Loucy (cell line): Measurements from ENCODE around the gene CNTN2.

ENCODE experiments used
- H2AFZ ChIP-seq: fragments of 200-600 bp; sonication (generic); 2 replicates; pipeline ENCODE4 v1.6.0; 2016; ENCODE audit warnings: antibody characterized with exemption, mild to moderate bottlenecking, low read length, moderate library complexity
- H3F3A ChIP-seq: fragments of 200-600 bp; 2 replicates; pipeline ENCODE4 v1.6.0; 2016; ENCODE audit warnings: antibody characterized with exemption, low read depth, mild to moderate bottlenecking
- H3K27me3 ChIP-seq: fragments of 200-600 bp; sonication (generic); 2 replicates; pipeline ENCODE4 v1.6.1; 2014; ENCODE audit warnings: low read length, mild to moderate bottlenecking; ENCODE audit not compliant: insufficient read depth, poor library complexity, severe bottlenecking
- H3K36me3 ChIP-seq: fragments of 200-600 bp; sonication (generic); 2 replicates; pipeline ENCODE4 v1.6.1; 2016; ENCODE audit warnings: low read length; ENCODE audit not compliant: insufficient read depth
- H3K4me1 ChIP-seq: fragments of 200-600 bp; sonication (generic); 2 replicates; pipeline ENCODE4 v1.5.1; 2014; ENCODE audit warnings: low read length, mild to moderate bottlenecking; ENCODE audit not compliant: insufficient read depth, poor library complexity, severe bottlenecking
- H3K4me2 ChIP-seq: fragments of 200-600 bp; sonication (generic); 2 replicates; pipeline ENCODE4 v1.6.0; 2014; ENCODE audit warnings: antibody characterized with exemption, low read length, low read depth, mild to moderate bottlenecking; ENCODE audit not compliant: poor library complexity, severe bottlenecking
- H3K4me3 ChIP-seq: fragments of 200-600 bp; sonication (generic); 2 replicates; pipeline ENCODE4 v1.5.1; 2014; ENCODE audit warnings: low read length, mild to moderate bottlenecking, mixed read lengths; ENCODE audit not compliant: poor library complexity, severe bottlenecking
- H3K79me2 ChIP-seq: fragments of 200-600 bp; sonication (generic); 2 replicates; pipeline ENCODE4 v1.6.1; 2014; ENCODE audit warnings: low read length; ENCODE audit not compliant: insufficient read depth
- H3K9ac ChIP-seq: fragments of 200-600 bp; sonication (generic); 2 replicates; pipeline ENCODE4 v1.6.0; 2014; ENCODE audit warnings: mild to moderate bottlenecking, low read depth, low read length, moderate library complexity; ENCODE audit not compliant: poor library complexity, severe bottlenecking
- H3K9me2 ChIP-seq: fragments of 200-600 bp; sonication (generic); replicated peaks from 2 replicates; pipeline ENCODE4 v1.6.1; 2016; ENCODE audit warnings: low read depth, low read length, mixed read lengths
- H3K9me3 ChIP-seq: fragments of 200-600 bp; sonication (generic); 2 replicates; pipeline ENCODE4 v1.6.1; 2014; ENCODE audit warnings: mild to moderate bottlenecking, antibody characterized with exemption, low read length, low read depth; ENCODE audit not compliant: insufficient read depth
- H4K20me1 ChIP-seq: fragments of 200-600 bp; sonication (generic); 2 replicates; pipeline ENCODE4 v1.6.0; 2014; ENCODE audit warnings: antibody characterized with exemption, low read length, mild to moderate bottlenecking; ENCODE audit not compliant: insufficient read depth, poor library complexity, severe bottlenecking
- EZH2phosphoT487 ChIP-seq: fragments of 200-600 bp; IDR thresholded peaks from 2 replicates; pipeline ENCODE4 v1.6.1; 2018; ENCODE audit warnings: antibody characterized with exemption, mild to moderate bottlenecking, moderate library complexity, borderline replicate concordance
- TF ChIP-seq, protein P1 (sequence below): fragments of 200-600 bp; sonication (generic); conservative IDR thresholded peaks from 2 replicates; pipeline ENCODE4 v1.5.1; 2014; ENCODE audit warnings: mild to moderate bottlenecking, antibody characterized with exemption, low read length

Gene CNTN2

DNA sequence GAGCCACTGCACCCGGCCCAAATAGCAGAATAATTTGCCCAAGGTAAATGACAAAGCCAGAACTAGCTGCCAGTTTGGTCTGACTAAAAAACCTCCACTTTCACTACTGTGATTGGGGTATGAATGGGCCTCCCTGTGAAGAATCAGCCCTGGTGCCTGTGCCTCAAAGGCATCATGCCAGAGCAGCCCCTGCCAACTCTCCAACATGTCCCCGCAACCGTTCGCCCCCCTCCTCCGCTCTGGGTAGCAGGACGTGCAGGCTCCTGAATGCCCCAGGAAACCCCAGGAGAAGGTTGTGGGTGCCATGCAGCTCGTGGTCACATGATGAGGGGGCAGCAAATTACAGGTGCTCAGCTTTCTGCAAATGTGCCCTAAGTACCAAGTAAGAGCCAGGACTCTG lies 14.6 kb upstream of the CNTN2 start:
- Histone ChIP-seq H4K20me1 (no peaks in the 10 kb centered on the region), H3K4me3 (no peak overlapping the region), H3K9me3 (no peaks in the 10 kb centered on the region), H3K36me3 (no peaks in the 10 kb centered on the region), H3K79me2 (no peaks in the 10 kb centered on the region), H2AFZ (no peak overlapping the region), H3K9me2 (no peaks in the 10 kb centered on the region), H3K4me2 (no peak overlapping the region), H3K4me1 (no peaks in the 10 kb centered on the region), H3F3A (no peaks in the 10 kb centered on the region), H3K9ac (no peak overlapping the region), H3K27me3 (no peaks in the 10 kb centered on the region)
- TF ChIP-seq, protein P1, sequence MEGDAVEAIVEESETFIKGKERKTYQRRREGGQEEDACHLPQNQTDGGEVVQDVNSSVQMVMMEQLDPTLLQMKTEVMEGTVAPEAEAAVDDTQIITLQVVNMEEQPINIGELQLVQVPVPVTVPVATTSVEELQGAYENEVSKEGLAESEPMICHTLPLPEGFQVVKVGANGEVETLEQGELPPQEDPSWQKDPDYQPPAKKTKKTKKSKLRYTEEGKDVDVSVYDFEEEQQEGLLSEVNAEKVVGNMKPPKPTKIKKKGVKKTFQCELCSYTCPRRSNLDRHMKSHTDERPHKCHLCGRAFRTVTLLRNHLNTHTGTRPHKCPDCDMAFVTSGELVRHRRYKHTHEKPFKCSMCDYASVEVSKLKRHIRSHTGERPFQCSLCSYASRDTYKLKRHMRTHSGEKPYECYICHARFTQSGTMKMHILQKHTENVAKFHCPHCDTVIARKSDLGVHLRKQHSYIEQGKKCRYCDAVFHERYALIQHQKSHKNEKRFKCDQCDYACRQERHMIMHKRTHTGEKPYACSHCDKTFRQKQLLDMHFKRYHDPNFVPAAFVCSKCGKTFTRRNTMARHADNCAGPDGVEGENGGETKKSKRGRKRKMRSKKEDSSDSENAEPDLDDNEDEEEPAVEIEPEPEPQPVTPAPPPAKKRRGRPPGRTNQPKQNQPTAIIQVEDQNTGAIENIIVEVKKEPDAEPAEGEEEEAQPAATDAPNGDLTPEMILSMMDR: no peak
- TF ChIP-seq EZH2phosphoT487: no peak

- H3K9me3 ChIP-seq: no peaks in the 10 kb centered on the region
- no peaks in the 10 kb centered on the region for H3K27me3 ChIP-seq
- H4K20me1 ChIP-seq: no peaks in the 10 kb centered on the region
- H3K4me1 ChIP-seq: no peaks in the 10 kb centered on the region
- H3K4me3 ChIP-seq: no peak overlapping the region
- no peaks in the 10 kb centered on the region for H3K79me2 ChIP-seq
- H2AFZ ChIP-seq: no peak overlapping the region
- no peak overlapping the region for H3K9ac ChIP-seq
- no peak overlapping the region for H3K4me2 ChIP-seq
- H3K36me3 ChIP-seq: no peaks in the 10 kb centered on the region
- H3F3A ChIP-seq: no peaks in the 10 kb centered on the region
- TF ChIP-seq, protein P1: no peak
- TF ChIP-seq EZH2phosphoT487: no peak
- H3K9me2 ChIP-seq: no peaks in the 10 kb centered on the region
Observed at GRCh38 chr1:205028924-205029323, 14.1 kb upstream of the CNTN2 start.

GRCh38 chr1:205030241-205030640 lies 12.8 kb upstream of the CNTN2 start:
- Histone ChIP-seq H3K27me3 (no peaks in the 10 kb centered on the region), H2AFZ (no peak overlapping the region)

More at GRCh38 chr1:205030241-205030640, 12.8 kb upstream of the CNTN2 start:
- no peak overlapping the region for H3K4me2 ChIP-seq
- H3K4me1 ChIP-seq: no peaks in the 10 kb centered on the region
- no peaks in the 10 kb centered on the region for H3K79me2 ChIP-seq
- no peaks in the 10 kb centered on the region for H3K9me3 ChIP-seq
- no peak overlapping the region for H3K4me3 ChIP-seq
- H3K9ac ChIP-seq: no peak overlapping the region
- no peaks in the 10 kb centered on the region for H3F3A ChIP-seq
- TF ChIP-seq EZH2phosphoT487: no peak
- TF ChIP-seq, protein P1: no peak
- H3K36me3 ChIP-seq: no peaks in the 10 kb centered on the region
- H3K9me2 ChIP-seq: no peaks in the 10 kb centered on the region
- no peaks in the 10 kb centered on the region for H4K20me1 ChIP-seq
